HG02623 (cell line): ENCODE results near the gene SLC26A6.

Experiments used
- ATAC-seq: cut with Tn5 transposase; IDR thresholded peaks from one replicate; pipeline ENCODE4 v1.9.1; 2021; ENCODE audit warnings: moderate library complexity; ENCODE audit not compliant: unreplicated experiment

SLC26A6 gene

DNA sequence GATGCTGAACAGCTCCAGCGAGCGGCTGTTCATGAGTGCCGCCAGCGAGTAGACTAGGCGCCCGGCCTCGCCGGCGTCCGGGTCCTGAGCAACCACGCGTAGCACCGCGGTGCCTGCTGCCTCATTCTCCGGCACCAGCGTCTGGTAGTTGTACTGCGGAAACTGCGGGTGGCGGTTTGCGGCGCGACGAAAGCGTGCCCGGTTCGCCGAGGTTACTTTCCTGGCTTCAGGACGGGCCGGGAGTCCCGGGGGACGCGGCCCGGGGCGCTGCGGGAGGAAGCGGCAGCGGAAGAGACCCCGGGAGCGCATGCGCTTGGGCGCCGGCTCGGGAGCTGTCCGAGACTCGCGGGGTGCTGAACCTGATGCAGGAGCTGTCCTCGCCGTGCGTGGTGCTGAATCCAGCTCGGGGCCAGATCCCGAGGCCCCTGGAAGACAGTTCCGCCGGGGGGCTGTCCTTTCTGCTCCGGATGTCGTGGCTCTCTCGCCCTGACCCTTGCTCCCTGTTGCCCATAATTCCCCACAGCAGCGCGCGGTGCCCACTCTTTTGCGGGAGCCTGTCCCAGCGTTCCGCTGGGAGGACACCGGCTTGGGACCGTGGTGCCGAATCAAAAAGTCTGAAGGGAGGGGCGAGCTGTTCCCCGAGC is 26.4 kb upstream of the SLC26A6 start:
- no peak for ATAC-seq

DNA sequence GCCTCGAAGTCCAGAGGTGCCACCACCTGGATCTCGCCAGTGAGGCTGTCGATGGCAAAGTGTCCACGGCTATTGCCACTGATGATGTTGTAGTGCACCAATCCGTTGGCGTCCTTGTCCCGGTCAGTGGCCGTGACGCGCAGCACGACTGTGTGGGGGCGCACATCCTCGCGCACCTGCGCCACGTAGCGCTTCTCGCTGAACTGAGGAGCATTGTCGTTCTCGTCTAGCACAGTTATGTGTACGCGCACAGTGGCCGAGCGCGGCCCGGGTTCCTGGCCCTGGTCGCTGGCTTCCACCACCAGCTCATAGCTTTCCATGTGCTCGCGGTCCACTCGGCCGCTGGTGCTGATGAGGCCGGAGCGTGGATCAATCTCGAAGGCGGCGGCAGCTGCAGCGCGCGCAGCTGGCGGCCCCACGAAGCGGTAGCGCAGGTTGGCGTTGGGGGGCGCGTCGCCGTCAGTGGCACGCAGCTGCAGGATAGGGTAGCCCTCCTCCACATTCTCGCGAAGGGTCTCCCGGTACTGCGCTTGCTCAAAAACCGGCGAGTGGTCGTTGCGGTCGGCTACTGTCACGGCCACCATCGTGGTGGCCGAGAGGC is 25.6 kb upstream of the SLC26A6 start:
- ATAC-seq = no peak

DNA sequence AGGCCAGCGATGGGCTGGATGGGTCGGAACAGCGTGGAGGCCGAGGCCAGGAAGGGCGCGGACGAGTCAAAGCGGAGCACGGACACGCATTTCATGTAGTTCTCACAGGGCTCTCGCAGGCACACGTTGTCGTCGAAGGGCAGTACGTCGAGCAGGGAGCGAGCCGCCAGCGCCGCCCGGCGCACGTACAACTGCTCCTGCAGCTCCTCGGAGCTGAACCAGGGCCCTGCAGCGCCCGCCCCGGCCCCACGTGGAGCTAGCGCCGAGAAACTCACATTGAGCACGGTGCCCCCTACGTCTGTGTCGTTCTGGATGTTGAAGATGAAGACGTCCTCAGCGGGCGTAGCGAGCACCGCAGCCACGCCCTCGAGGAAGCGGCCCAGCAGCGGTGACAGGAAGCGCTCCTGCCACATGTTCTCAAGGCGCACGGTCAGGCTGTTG is 21.6 kb upstream of the SLC26A6 start:
- ATAC-seq = no peak

DNA sequence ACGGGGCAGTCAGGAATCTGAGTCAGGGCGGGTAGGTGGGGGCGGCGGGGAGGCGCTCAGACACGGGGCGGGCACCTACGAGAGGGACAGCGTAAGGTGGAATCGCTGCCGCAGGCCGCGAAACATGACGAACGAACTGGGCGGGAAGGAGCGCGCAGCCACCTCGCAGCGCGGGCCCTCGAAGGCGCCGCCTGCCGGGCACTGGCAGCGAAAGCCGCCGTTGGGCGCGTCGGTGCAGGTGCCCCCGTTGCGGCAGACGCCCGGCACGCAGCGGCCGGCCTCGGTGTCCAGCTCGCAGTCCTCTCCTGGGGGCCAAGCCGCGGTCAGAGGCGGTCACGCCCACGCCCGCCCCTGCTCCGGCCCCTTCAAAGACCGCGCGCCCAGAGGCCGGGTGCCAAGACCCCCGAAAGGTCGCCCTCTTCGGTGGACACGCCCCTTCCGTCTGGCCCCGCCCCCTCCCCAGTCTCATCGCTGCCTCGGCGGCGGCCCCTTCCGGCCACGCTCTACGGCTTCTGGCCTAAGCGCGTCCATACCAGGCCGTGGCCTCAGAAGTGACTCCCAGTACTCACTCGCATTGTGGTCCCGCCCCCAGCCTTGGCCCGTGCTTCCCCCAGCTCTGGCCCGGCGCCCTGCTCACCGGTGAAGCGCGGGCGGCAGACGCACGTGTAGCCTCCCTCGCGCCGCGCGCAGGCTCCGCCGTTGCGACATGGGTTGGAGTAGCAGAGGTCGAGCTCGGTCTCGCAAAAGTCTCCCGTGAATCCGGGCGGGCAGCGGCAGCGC is 21.0 kb upstream of the SLC26A6 start:
- peak; percentile 54 for ATAC-seq

DNA sequence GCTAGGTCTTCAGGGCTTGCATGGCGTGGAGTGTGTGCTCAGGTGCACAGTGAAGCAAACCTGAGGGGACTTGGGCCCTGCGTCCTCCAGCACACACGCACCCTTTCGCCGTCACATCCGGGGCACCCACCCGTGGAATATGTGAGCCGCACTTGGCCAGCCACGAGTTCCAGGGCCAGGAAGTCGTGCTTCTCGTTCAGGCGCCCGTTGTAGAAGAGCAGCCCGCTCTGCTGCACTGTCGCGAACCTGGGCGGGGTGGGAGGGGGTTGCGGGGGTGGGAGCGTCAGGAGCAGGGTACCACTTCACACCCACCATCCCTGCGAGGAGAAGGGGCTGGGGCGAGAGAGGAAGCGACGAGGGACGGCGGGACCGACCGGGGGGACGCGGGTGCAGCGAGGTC is 20.3 kb upstream of the SLC26A6 start:
- ATAC-seq = no peak

DNA sequence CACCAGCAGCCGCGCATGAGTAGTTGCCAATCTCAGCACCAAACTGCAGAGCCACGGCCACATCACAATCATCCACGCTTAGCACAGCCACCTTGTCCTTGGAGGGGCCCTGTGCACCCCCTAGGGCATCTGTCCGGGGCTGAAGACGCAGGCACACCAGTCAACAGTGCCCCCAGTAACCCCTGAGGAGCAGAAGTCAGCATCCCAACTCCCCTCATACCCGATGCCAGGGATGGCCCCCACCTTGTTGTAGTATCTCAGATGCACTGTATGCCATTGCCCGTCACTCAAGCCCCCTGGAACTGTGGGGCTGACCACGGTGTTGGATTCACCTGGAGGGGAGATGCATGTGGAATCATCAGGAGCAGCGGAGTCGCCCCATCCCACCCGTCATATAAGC is 19.8 kb upstream of the SLC26A6 start:
- no peak for ATAC-seq

DNA sequence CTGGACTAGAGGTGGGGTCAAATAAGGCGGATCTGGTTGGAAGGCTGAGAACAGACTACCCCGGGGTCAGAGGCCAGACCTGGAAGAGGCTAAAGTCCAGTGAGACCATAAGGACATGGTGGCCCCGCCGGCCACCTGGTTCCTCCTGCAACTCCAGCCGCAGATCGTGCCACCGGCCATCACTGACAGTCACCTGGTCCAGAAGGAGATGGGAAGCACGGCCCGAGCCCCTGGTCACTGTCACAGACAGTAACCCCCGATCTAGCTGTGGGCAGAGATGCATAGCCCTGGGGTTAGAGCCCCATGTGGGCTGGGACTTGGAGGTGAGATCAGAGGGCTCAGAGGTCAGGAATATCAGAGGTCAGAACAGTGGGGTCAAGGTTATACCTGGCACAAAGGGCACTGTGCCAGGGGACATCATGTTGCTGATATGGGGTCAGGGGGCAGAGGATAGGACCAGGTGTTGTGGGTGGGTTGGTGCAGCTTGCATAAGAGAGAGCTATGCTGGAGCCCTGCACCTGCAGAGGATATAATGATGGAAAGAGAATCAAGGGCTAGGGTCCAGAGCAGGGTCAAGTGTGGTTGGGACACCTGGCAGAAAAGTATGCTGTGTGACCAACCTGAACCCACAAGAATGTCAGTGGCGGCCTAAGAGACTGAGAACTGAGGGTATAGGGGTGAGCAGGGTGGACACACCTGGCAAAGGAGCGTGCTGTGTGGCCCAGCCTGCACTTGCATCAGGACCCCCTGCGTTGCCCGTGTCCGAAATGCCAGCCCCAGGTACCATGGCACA is 17.9 kb upstream of the SLC26A6 start:
- no peak for ATAC-seq

DNA sequence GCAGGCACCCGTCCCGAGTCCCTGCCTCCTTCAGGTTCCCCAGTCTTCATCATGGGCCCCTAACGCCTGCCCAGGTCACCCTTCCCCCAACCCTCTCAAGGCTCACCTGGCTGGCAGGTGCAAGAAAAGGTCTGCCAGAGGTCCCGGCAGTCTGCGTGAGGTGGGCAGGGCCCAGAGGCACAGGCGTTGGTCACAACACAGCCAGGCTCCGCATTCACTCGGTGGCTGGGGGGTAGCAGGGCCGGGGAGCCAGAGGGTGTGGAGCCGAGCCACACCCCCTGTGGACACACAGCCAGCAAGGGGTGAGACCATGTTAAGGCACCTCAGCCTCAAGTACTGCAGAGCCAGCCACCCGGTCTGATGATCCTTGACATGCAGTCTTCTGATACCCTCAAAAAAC is 16.5 kb upstream of the SLC26A6 start:
- no peak for ATAC-seq

DNA sequence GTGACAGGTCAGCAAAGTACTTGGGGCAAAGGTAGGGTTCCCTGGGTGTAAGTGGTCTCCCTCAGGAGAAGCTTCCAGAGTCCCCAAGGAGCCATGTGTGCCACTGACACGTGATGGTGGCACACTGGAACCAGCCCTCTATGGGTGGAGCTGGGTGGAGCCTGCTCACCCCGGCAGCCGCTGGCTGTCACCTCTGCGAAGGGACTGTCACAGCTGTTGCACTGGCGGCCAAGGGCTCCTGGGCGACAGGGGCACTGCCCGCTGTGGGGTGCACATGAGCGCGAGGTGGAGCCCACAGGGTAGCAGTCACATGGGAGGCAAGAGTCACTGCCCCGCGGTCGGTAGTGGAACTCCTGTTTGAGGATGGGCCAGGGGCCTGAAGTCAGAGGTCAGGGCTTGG is 15.5 kb upstream of the SLC26A6 start:
- ATAC-seq = no peak

DNA sequence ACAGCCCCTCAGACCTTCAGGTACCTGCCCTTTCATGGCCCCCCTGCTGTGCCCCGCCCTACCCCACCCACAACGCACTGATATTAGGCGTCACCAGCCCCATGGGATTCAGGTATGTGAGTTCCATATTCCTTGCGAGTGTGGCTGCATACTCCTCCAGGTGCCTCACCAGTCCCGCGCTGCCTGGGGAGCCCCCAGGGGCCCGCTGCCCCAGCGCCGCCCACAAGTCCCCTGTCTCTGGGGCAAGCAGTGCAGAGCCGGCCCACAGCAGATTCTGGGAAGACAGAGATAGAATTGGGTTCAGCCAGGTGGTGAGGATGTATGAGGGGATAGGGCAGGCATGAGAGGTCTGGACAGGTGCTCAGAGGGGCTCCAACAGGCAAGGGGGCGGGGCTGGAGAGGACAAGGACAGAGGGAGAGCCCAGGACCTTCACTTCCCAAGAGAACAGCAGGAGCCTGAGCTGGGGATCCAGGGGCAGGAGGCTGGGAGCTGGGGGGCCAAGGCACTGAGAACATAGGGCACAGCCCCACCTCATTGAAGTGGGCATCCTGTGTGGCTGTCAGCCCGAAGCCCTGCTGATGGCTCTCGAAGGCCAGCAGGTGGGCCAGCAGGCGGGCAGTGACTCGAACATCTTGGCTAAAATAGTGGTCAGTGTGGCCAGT is 13.1 kb upstream of the SLC26A6 start:
- no peak for ATAC-seq

DNA sequence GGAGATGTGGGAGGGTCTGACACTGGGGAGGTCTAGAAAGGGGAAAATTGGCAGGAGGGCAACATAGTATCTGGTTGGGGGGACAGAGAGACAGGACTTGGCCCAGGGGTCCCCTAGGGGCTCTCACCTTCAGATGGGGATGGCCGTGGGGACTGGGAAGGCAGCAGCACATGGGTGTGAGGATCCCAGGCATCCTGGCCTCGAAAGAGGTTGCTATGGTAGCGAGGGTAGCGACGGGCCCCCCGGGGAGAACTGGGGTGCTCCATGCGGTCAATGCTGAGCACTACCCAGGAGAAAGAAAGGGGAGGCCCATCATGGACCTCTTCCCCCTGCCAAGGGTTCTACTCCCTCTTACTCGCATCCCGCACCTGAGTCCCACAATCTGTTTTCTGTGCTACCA is 12.5 kb upstream of the SLC26A6 start:
- no peak for ATAC-seq

DNA sequence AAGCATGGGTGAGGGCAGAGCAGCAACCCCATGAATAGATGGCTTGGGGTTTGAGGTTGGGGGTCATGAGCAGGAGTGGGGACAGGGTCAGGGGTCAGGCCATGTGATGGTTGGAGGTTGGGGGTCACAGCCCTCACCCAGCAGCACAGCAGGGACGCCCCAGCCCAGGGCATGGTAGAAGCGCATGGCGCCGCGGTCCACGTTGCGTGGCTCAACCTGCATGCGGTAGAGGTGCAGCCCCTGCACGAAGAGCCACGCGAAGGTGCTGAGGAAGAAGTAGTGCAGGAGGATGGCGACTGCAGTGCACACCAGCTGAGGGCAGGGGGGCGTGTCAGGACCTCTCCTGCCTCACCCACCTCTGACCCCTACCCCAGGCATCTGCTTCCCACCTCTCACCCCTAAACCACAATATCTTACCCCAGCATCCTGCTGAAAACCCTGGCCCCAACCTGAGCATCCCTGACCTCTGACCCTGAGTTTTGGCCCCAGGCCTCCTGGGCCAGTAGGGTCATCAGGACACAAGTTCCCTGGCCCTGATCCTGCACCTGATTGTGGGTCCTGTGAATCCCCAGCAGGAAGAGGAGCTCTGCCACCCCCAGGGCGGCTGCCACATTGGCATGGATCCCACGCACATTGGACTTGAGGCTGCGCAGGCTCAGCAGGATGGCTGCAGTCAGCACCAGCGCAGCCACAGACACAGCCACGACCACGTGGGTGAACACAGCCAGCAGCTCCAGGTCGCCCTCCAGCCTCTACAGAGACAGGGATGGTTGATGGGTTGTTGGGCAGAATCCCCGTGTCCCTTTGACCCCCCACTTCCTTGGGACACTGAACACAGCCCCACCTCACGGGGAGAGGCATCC is 9.9 kb upstream of the SLC26A6 start:
- no peak for ATAC-seq

DNA sequence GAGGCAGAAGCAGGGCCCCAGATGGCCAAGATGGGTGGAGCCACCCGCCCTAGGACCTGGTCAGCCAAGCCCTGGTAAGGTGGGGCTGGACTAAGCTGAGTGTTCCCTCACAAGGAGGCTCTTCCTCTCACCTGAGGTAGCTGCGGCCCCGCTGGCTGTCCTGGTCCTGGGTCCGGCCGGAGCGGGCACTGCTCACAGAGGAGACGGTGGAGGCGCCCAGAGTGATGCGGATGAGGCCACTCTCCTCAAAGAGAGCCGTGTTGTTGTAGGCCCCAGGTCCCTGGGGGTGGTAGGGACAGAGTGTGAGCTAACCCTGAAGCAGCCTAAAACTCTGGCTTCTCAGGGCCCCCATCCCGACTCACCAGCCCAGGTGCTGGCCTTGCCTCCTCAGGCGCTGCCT is 7.3 kb upstream of the SLC26A6 start:
- no peak for ATAC-seq

DNA sequence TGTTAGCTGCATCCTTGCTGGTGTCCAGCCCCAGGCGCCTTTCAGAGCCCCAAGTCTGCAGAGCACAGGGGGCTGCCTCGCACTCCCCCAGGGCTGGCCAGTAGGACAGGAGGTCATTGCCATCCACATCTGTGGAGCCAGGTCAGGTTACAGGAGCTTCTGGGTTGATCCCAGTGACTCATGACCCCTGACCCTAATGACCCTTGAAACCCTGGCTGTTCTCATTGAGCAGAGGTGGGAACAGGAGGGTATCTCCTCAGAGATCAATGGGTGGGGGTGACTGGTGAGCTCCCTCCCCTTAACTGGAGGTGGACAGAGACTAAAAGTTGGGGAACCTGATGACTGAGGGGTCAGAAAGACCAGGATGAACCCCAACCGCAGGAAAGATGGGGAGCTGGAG is 6.1 kb upstream of the SLC26A6 start:
- no peak for ATAC-seq

DNA sequence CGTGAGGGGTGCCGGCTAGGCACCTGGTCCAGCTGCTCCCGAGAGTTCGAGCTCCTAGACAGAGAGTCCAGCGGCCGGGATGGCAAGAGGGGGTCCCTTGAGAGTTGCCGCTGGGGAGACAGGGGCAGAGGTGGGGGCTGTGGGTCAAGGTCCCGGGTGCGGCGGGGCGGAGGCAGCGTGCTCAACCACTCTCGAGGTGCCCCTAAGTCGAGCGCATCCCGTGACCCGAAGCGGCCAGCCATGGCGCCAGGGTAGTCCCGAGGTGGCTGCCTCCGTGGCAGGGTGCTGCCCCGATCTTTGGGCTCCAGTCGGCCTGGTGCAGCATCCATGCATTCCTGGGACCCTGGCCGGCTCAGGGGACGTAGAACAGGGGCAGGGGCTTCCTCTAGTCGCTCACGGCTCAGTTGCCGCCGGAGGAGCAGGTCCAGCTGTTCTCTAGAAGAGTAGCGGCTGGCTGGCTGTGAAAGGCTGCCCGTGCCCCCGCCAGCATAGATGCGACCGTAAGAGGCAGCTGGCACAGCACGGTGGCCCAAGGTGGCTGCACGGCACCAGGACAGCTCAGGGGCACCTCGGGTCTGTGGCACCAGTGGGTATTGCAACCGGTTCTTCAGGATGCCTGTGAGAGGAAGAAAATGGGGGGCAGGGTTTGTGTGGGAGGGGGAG is 4.8 kb upstream of the SLC26A6 start:
- ATAC-seq = no peak

DNA sequence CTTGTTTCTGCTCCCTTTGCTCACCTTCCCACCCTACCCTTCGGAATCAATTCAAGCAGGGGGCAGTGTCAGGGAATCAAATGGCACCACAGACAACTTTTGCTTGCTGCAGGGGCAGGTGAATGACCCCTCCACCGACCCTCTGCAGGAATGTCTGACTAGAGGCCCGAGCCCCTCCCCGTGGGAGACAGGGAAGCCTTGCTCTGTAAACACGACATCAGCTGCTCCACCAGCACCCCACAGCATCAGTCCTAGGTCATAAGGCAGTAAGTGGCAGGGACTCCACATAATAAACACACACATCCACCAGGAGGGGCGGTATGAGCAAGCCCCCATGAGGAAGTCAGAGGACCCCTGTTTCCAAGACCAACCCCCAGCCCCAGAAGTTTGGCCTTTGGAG is 2.0 kb upstream of the SLC26A6 start:
- ATAC-seq = no peak

DNA sequence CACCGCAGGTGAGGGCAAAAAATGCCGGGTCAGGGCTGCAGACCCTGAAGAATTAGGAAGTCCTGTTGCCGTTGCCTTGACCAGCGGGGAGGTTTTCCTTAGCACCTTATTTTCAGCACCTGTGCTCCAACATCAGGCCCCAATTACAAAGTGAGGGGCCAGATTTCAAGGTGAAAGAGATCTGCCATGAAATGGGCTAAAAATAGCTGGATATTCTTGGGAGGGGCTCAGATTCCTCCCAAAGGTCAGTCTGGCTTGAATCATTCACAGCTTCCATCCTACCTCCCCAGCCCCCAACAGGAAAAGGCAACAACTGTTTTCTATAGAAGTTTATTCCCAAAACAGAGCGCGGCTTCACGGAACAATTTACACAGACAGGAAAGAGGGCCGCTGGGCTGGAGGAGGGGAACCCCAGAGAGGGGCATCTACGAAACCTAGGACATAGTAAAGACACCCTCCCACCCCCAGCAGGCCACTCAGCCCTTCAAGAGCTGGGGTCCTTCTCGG is 941 bp upstream of the SLC26A6 start:
- ATAC-seq = no peak

DNA sequence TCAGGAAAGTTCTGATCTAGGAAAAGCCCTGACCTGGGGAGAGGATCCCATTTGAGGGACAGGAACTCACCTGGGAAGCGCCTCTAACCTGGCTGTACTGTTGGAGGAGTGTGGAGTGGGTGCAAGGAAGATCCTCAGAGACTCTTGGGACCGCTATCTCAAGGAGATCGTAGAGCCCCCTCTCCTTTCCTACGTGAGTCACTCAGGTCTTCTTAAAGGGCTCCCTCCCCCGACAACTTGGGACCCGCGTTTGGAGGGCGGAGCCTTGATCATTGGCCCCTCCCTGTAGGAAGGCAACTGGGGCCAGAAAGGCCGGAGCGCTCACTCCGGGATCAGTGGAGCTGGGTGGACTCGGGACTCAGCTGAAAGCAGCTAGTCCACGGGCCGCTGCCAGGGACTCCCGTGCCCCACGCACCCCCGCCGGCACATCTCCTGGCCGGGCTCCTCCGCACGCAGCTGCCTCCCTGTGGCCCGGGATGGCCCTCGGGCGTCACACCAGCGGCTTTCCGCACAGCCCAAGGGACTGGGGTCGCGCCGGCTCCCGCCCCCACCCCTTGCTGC is 520 bp downstream of the SLC26A6 start:
- ATAC-seq = peak; percentile 7

DNA sequence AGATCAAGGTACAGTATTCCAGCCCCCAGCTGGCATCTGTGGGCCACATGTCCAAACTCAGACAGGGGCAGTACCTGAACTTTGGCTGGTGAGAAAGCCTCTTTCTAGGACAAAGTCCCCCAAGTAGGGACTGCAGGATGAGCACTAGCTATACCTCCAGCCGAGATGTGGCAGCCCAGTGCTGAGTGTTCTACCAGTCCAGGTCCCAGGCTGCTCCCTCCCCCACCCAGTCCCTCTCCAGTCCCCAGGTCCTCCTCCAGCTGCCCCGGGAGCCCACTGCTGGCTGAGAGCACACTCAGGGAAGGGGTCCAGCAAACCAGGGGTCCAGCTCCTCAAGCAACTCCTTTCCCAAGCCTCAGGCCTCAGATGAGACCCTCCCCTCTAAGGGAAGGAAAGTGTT is 1.5 kb downstream of the SLC26A6 start:
- ATAC-seq = no peak
